Astrocyte (in vitro differentiated cells and primary cell): Measurements from ENCODE around the gene SLC9A3. TPM values are rescaled to one million over a fixed set of nuclear protein-coding genes. Genes with fewer than 3 reads are reported as not detected.

Source experiments
- DNase-seq: peaks from one replicate; pipeline ENCODE4 v3.0.0-alpha.2; 2010; ENCODE audit warnings: low read depth
- FAIRE-seq: peaks from 2 replicates; lab custom pipeline; 2011; peaks lifted over from hg19 to GRCh38; lab: Jason Lieb, UNC
- H2AFZ ChIP-seq: 2 replicates; pipeline ENCODE4 v1.6.0; 2012; ENCODE audit warnings: low read depth, low read length, inconsistent platforms
- H3K27ac ChIP-seq: 2 replicates; pipeline ENCODE4 v1.5.1; 2011; ENCODE audit warnings: low read depth, low read length, inconsistent platforms
- H3K27me3 ChIP-seq: 2 replicates; pipeline ENCODE4 v1.6.0; 2011; ENCODE audit warnings: low read length, inconsistent platforms; ENCODE audit not compliant: insufficient read depth
- H3K36me3 ChIP-seq: 2 replicates; pipeline ENCODE4 v1.5.1; 2011; ENCODE audit warnings: low read length, inconsistent platforms; ENCODE audit not compliant: insufficient read depth
- H3K4me1 ChIP-seq: 2 replicates; pipeline ENCODE4 v1.5.1; 2011; ENCODE audit warnings: low read length, inconsistent platforms; ENCODE audit not compliant: insufficient read depth
- H3K4me2 ChIP-seq: 2 replicates; pipeline ENCODE4 v1.6.0; 2012; ENCODE audit warnings: low read length, inconsistent platforms
- H3K4me3 ChIP-seq: 2 replicates; pipeline ENCODE4 v1.5.1; 2011; ENCODE audit warnings: low read depth, mild to moderate bottlenecking, low read length, inconsistent platforms; ENCODE audit not compliant: insufficient read depth
- H3K79me2 ChIP-seq: 2 replicates; pipeline ENCODE4 v1.6.0; 2012; ENCODE audit warnings: mild to moderate bottlenecking, low read length, inconsistent platforms; ENCODE audit not compliant: insufficient read depth
- H3K9ac ChIP-seq: 2 replicates; pipeline ENCODE4 v1.6.0; 2012; ENCODE audit warnings: mild to moderate bottlenecking, low read length, inconsistent platforms
- H3K9me3 ChIP-seq: 2 replicates; pipeline ENCODE4 v1.5.1; 2012; ENCODE audit warnings: low read depth, mild to moderate bottlenecking, low read length, inconsistent platforms; ENCODE audit not compliant: insufficient read depth
- H4K20me1 ChIP-seq: 2 replicates; pipeline ENCODE4 v1.6.0; 2012; ENCODE audit warnings: low read length, inconsistent platforms; ENCODE audit not compliant: insufficient read depth
- H3K27ac Mint-ChIP-seq: one replicate; pipeline ENCODE4 v1.8.0; 2021; ENCODE audit warnings: mild to moderate bottlenecking, mixed read lengths; ENCODE audit not compliant: unreplicated experiment
- H3K27me3 Mint-ChIP-seq: one replicate; pipeline ENCODE4 v1.8.0; 2021; ENCODE audit warnings: low read depth, mixed read lengths; ENCODE audit not compliant: unreplicated experiment
- H3K36me3 Mint-ChIP-seq: one replicate; pipeline ENCODE4 v1.8.0; 2021; ENCODE audit warnings: low read depth, mixed read lengths; ENCODE audit not compliant: unreplicated experiment
- H3K4me1 Mint-ChIP-seq: one replicate; pipeline ENCODE4 v1.8.0; 2021; ENCODE audit warnings: low read depth, mixed read lengths; ENCODE audit not compliant: unreplicated experiment
- H3K4me3 Mint-ChIP-seq: one replicate; pipeline ENCODE4 v1.8.0; 2021; ENCODE audit warnings: mild to moderate bottlenecking, moderate library complexity, mixed read lengths; ENCODE audit not compliant: unreplicated experiment
- H3K9me3 Mint-ChIP-seq: one replicate; pipeline ENCODE4 v1.8.0; 2021; ENCODE audit warnings: mild to moderate bottlenecking, mixed read lengths; ENCODE audit not compliant: unreplicated experiment
- EZH2 ChIP-seq: IDR thresholded peaks from 2 replicates; pipeline ENCODE4 v1.6.1; 2012; ENCODE audit warnings: mild to moderate bottlenecking, low read length, inconsistent platforms; ENCODE audit not compliant: insufficient read depth
- total RNA-seq: library from RNA; stranded (reverse); gene quantifications from 2 replicates; pipeline ENCODE4 v1.2.1, GENCODE V29; 2021
- TF ChIP-seq, protein P1 (sequence below): IDR thresholded peaks from 2 replicates; pipeline ENCODE4 v1.5.1; 2011; ENCODE audit warnings: low read depth, mild to moderate bottlenecking, inconsistent platforms, low read length, moderate library complexity; ENCODE audit not compliant: insufficient read depth

The SLC9A3 gene
- total RNA-seq, 1 donor from 2014 or later, result 1.0 TPM

DNA sequence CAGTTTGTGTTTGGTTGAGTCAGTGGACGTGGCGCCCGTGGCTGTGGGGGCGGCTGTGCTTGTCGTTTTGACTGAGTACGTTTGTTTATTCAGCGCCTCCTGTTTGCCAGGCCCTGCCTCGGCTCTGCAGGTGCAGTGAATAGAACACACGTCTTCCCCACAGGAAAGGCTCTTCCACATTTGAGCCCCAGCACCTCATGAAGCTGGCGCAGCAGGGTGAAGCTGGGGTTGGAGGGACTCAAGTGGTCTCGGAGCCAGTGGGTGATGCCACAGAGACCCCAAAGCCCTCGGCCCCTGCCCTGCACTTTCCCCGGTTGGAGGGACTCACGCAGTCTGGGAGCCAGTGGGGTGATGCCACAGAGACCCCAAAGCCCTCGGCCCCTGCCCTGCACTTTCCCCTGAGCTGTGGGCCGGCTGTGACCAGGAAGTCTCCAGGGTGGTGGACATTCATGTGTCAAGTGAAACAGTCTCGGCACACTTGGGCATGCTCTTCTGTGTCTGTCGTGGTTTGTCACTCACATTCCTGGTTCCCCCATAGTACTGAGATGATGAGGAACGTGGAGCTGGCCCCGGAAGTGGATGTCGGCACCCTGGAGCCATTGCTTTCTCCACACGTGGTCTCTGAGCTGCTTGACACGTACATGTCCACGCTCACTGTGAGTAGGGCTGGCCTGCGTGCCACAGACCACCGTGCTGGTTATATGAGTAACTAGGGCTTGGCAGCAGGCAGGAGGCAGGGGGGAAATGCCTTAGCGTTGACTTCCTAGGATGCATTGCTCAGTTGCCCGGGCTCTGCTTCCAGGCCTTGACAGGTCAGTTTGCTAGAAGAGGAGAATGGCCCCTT is 67.7 kb downstream of the SLC9A3 start:
- H3K27me3 Mint-ChIP-seq, result no peaks in the 10 kb centered on the region
- H3K36me3 Mint-ChIP-seq, result peaks cover 49% of the 10 kb centered on the region
- Histone ChIP-seq H2AFZ (no peak overlapping the region), H3K79me2 (peaks cover 79% of the 10 kb centered on the region), H3K9me3 (no peaks in the 10 kb centered on the region), H3K4me2 (peak overlapping the region; percentile 22), H3K4me3 (no peak overlapping the region), H3K9ac (peak overlapping the region; percentile 44), H3K36me3 (peaks cover 31% of the 10 kb centered on the region), H3K27ac (peak overlapping the region; percentile 50), H4K20me1 (peaks cover 23% of the 10 kb centered on the region), H3K27me3 (no peaks in the 10 kb centered on the region), H3K4me1 (peaks cover 16% of the 10 kb centered on the region)
- no peak overlapping the region for H3K27ac Mint-ChIP-seq
- H3K9me3 Mint-ChIP-seq, result peaks cover 5% of the 10 kb centered on the region
- H3K4me3 Mint-ChIP-seq, result no peak overlapping the region
- DNase-seq (peak; percentile 60), FAIRE-seq (no peak)
- TF ChIP-seq, protein P1, sequence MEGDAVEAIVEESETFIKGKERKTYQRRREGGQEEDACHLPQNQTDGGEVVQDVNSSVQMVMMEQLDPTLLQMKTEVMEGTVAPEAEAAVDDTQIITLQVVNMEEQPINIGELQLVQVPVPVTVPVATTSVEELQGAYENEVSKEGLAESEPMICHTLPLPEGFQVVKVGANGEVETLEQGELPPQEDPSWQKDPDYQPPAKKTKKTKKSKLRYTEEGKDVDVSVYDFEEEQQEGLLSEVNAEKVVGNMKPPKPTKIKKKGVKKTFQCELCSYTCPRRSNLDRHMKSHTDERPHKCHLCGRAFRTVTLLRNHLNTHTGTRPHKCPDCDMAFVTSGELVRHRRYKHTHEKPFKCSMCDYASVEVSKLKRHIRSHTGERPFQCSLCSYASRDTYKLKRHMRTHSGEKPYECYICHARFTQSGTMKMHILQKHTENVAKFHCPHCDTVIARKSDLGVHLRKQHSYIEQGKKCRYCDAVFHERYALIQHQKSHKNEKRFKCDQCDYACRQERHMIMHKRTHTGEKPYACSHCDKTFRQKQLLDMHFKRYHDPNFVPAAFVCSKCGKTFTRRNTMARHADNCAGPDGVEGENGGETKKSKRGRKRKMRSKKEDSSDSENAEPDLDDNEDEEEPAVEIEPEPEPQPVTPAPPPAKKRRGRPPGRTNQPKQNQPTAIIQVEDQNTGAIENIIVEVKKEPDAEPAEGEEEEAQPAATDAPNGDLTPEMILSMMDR, result no peak
- TF ChIP-seq EZH2, result no peak
- peaks cover 13% of the 10 kb centered on the region for H3K4me1 Mint-ChIP-seq

DNA sequence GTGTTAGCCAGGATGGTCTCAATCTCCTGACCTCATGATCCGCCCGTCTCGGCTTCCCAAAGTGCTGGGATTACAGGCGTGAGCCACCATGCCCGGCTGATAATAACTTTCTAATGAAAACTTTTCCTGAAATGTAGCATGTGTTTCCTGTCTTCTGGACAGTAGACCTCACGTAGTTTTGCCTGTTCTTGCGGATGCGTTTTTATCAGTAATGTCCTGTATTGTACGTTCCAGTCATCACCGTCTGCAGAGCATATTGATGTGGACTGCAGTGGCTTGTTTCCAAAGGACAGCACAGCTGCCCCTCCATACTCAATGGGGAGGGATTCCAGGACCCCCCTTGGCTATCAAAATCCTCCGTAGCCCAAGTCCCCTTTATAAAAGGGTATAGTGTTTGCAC is 68.4 kb downstream of the SLC9A3 start:
- FAIRE-seq, result no peak

More for the DNA sequence above, 68.4 kb downstream of the SLC9A3 start:
- H3K27ac Mint-ChIP-seq, result no peak overlapping the region
- Histone ChIP-seq H3K4me3 (no peak overlapping the region), H2AFZ (no peak overlapping the region), H3K36me3 (peaks cover 30% of the 10 kb centered on the region), H3K4me2 (no peak overlapping the region), H3K27ac (no peak overlapping the region), H3K4me1 (peaks cover 16% of the 10 kb centered on the region), H3K9ac (no peak overlapping the region), H3K9me3 (no peaks in the 10 kb centered on the region), H3K79me2 (peaks cover 79% of the 10 kb centered on the region), H4K20me1 (peaks cover 23% of the 10 kb centered on the region), H3K27me3 (no peaks in the 10 kb centered on the region)
- TF ChIP-seq EZH2, result no peak
- TF ChIP-seq, protein P1, result no peak
- H3K27me3 Mint-ChIP-seq, result no peaks in the 10 kb centered on the region
- peaks cover 51% of the 10 kb centered on the region for H3K36me3 Mint-ChIP-seq
- DNase-seq, result no peak
- peaks cover 5% of the 10 kb centered on the region for H3K9me3 Mint-ChIP-seq
- H3K4me1 Mint-ChIP-seq, result peaks cover 13% of the 10 kb centered on the region
- no peak overlapping the region for H3K4me3 Mint-ChIP-seq
